NT2/D1 (cell line): ENCODE results near the gene KIF6.

Source experiments
- SUZ12 ChIP-seq: IDR thresholded peaks from 2 replicates; pipeline ENCODE4 v1.6.1; 2011; ENCODE audit not compliant: insufficient read length, insufficient read depth; ENCODE audit errors: extremely low read depth
- YY1 ChIP-seq: IDR thresholded peaks from 2 replicates; pipeline ENCODE4 v1.6.1; 2011; ENCODE audit not compliant: insufficient read length, insufficient read depth
- ZNF274 ChIP-seq: IDR thresholded peaks from 2 replicates; pipeline ENCODE4 v1.6.1; 2011; ENCODE audit warnings: mild to moderate bottlenecking, low read depth, low read length

DNA sequence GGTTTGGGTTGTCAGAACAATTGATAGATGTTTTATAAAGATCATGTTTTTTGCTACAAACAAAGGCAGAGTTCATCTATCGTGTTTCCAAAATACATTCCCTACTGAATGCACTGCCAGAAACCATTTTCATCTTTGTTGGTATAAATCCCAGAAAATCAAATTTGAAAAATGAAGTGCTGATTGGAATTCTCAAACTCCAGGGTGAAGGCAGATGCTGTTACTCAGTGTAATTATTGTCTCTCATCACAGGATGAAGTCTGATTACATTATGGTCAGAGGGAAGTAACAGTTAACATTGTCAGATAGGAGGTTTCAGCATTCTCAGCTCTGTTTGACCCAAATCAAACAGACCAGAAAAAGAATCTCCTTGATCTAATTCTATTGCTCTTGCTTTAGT, 204.3 kb downstream of the KIF6 start:
- TF ChIP-seq ZNF274: no peak
- no peak for TF ChIP-seq SUZ12
- no peak for TF ChIP-seq YY1
